HepG2 (cell line): Measurements from ENCODE around the gene MYRIP. TPM values are rescaled to one million over a fixed set of nuclear protein-coding genes. Genes with fewer than 3 reads are reported as not detected.
A peak's percentile ranks its signal among the peaks of the same experiment; 100 is the strongest.

Source experiments
- ATAC-seq: fragments of 200-7000 bp; cut with Tn5 transposase; 3 replicates; pipeline ENCODE4 v1.9.1; 2020; ENCODE audit warnings: mild to moderate bottlenecking, moderate library complexity
- BruUV-seq: library from RNA; stranded (reverse); fragments of 400-500 nt; replicated peaks from 2 replicates; lab custom pipeline; 2021; lab: Mats Ljungman, UMichigan
- CTCF ChIA-PET: fragments of 300-600 bp; formaldehyde crosslinking; extraction: SDS; loops from one replicate; lab custom pipeline; 2021; ENCODE audit warnings: low total read pairs, inconsistent platforms, low intra/inter-chr PET ratio; lab: Yijun Ruan, JAX
- POLR2A ChIA-PET: fragments of 350-600 bp; sonication (Branson Sonifier 250); formaldehyde crosslinking; loops from one replicate; lab custom pipeline; 2020; ENCODE audit warnings: antibody characterized with exemption, inconsistent platforms; lab: Yijun Ruan, JAX
- DNase-seq: peaks from one replicate; pipeline ENCODE4 v3.0.0-alpha.2; 2015; ENCODE audit warnings: low spot score
- FAIRE-seq: peaks from 3 replicates; lab custom pipeline; 2011; peaks lifted over from hg19 to GRCh38; lab: Jason Lieb, UNC
- H2AFZ ChIP-seq: one replicate; pipeline ENCODE4 v1.6.1; 2011; ENCODE audit warnings: low read length, inconsistent platforms
- H3K27ac ChIP-seq: fragments of 300-600 bp; 3 replicates; pipeline ENCODE4 v1.8.0; 2011; ENCODE audit warnings: mixed run types, mild to moderate bottlenecking, mixed read lengths, low read length, inconsistent platforms; ENCODE audit not compliant: insufficient read depth; ENCODE audit errors: extremely low read length
- H3K27me3 ChIP-seq, 2 experiments: fragments of 200-600 bp in 1 of 2; 2 replicates in 1 of 2; 3 replicates in 1 of 2; pipeline versions ENCODE4 v1.6.0 to v1.8.0; 2011; ENCODE audit warnings: low read length in 2 of 2, mild to moderate bottlenecking in 2 of 2, moderate library complexity in 2 of 2, inconsistent platforms in 1 of 2; ENCODE audit not compliant: insufficient read depth in 2 of 2, control insufficient read depth in 1 of 2
- H3K36me3 ChIP-seq, 2 experiments: fragments of 200-600 bp in 1 of 2; replicated peaks in 1 of 2; 2 replicates in 1 of 2; 3 replicates in 1 of 2; pipeline versions ENCODE4 v1.5.1 to v1.8.0; 2011; ENCODE audit warnings: low read length in 2 of 2, inconsistent platforms in 1 of 2; ENCODE audit not compliant: insufficient read depth in 2 of 2, control insufficient read depth in 1 of 2
- H3K4me1 ChIP-seq: 2 replicates; pipeline ENCODE4 v1.5.1; 2012; ENCODE audit warnings: low read length, inconsistent platforms; ENCODE audit not compliant: insufficient read depth
- H3K4me2 ChIP-seq: 2 replicates; pipeline ENCODE4 v1.6.0; 2011; ENCODE audit warnings: low read depth, low read length, inconsistent platforms
- H3K4me3 ChIP-seq, 3 experiments: fragments of 200-600 bp in 1 of 3; sonication (generic), shearing (Covaris generic) in 1 of 3; replicated peaks in 1 of 3; 2 replicates each; pipeline ENCODE4 v1.5.1; 2011 to 2016; ENCODE audit warnings: low read length in 3 of 3, inconsistent platforms in 2 of 3, low read depth in 2 of 3, mild to moderate bottlenecking in 2 of 3, control low read depth in 1 of 3, mixed read lengths in 1 of 3; ENCODE audit not compliant: insufficient read depth in 1 of 3
- H3K79me2 ChIP-seq: one replicate; pipeline ENCODE4 v1.6.1; 2011; ENCODE audit warnings: low read length, inconsistent platforms; ENCODE audit not compliant: insufficient read depth
- H3K9ac ChIP-seq: 2 replicates; pipeline ENCODE4 v1.6.0; 2011; ENCODE audit warnings: mild to moderate bottlenecking, low read depth, low read length, inconsistent platforms; ENCODE audit not compliant: insufficient read depth
- H3K9me3 ChIP-seq: 2 replicates; pipeline ENCODE4 v1.5.1; 2012; ENCODE audit warnings: mild to moderate bottlenecking, low read length
- H4K20me1 ChIP-seq: 2 replicates; pipeline ENCODE4 v1.6.0; 2011; ENCODE audit warnings: inconsistent platforms, mild to moderate bottlenecking, low read length, moderate library complexity; ENCODE audit not compliant: insufficient read depth
- ATAD3A ChIP-seq: sonication (generic); formaldehyde crosslinking; IDR thresholded peaks from 2 replicates; pipeline ENCODE4 v1.4.0; 2020; ENCODE audit warnings: missing genetic modification reagents
- ATM ChIP-seq: fragments of 450-650 bp; IDR thresholded peaks from 2 replicates; pipeline ENCODE4 v1.7.1; 2017; ENCODE audit warnings: mild to moderate bottlenecking, borderline replicate concordance
- ATRX ChIP-seq: sonication (generic); formaldehyde crosslinking; IDR thresholded peaks from 2 replicates; pipeline ENCODE4 v1.4.0; 2020; ENCODE audit warnings: missing genetic modification reagents, borderline replicate concordance
- CREB1 ChIP-seq, 2 experiments: fragments of 450-650 bp in 1 of 2; IDR thresholded peaks; 2 replicates each; pipeline ENCODE4 v1.6.1; 2016 to 2017; ENCODE audit warnings: control low read depth in 1 of 2, mild to moderate bottlenecking in 1 of 2, missing compliant biosample characterization in 1 of 2, missing genetic modification characterization in 1 of 2
- ETV6 ChIP-seq: sonication (generic); formaldehyde crosslinking; conservative IDR thresholded peaks from 2 replicates; pipeline ENCODE4 v1.4.0; 2020; ENCODE audit warnings: missing genetic modification reagents
- EZH2 ChIP-seq: conservative IDR thresholded peaks from 2 replicates; pipeline ENCODE4 v1.6.1; 2012; ENCODE audit warnings: mild to moderate bottlenecking, low read depth, low read length, moderate library complexity
- FOXJ3 ChIP-seq: sonication (generic); formaldehyde crosslinking; IDR thresholded peaks from 2 replicates; pipeline ENCODE4 v1.4.0; 2020; ENCODE audit warnings: missing genetic modification reagents, mild to moderate bottlenecking, borderline replicate concordance
- HNRNPLL ChIP-seq: fragments of 200-400 bp; formaldehyde crosslinking; IDR thresholded peaks from 2 replicates; pipeline ENCODE4 v1.6.1; 2017; ENCODE audit warnings: mild to moderate bottlenecking, low read depth, low read length; ENCODE audit not compliant: poor library complexity, severe bottlenecking
- IKZF1 ChIP-seq: fragments of 450-650 bp; IDR thresholded peaks from 2 replicates; pipeline ENCODE4 v1.7.1; 2016
- PAWR ChIP-seq: sonication (generic); formaldehyde crosslinking; IDR thresholded peaks from 2 replicates; pipeline ENCODE4 v1.4.0; 2020; ENCODE audit warnings: missing genetic modification reagents, mild to moderate bottlenecking, borderline replicate concordance
- RORA ChIP-seq: sonication (generic); formaldehyde crosslinking; IDR thresholded peaks from 2 replicates; pipeline ENCODE4 v1.5.0; 2020; ENCODE audit warnings: mild to moderate bottlenecking, missing genetic modification reagents, moderate library complexity
- ZC3H4 ChIP-seq: sonication (generic); formaldehyde crosslinking; IDR thresholded peaks from 2 replicates; pipeline ENCODE4 v1.4.0; 2020; ENCODE audit warnings: missing genetic modification reagents, borderline replicate concordance
- ZNF143 ChIP-seq: sonication (generic); formaldehyde crosslinking; IDR thresholded peaks from 2 replicates; pipeline ENCODE4 v1.4.0; 2020; ENCODE audit warnings: missing genetic modification reagents
- ZNF383 ChIP-seq: sonication (generic); formaldehyde crosslinking; IDR thresholded peaks from 2 replicates; pipeline ENCODE4 v1.4.0; 2020; ENCODE audit warnings: missing genetic modification reagents, mild to moderate bottlenecking, borderline replicate concordance
- ZNF431 ChIP-seq: sonication (generic); formaldehyde crosslinking; IDR thresholded peaks from 2 replicates; pipeline ENCODE4 v1.9.0; 2022; ENCODE audit warnings: missing genetic modification reagents, low read depth, mild to moderate bottlenecking, borderline replicate concordance
- ZNF44 ChIP-seq: sonication (generic); formaldehyde crosslinking; IDR thresholded peaks from 2 replicates; pipeline ENCODE4 v1.5.1; 2020; ENCODE audit warnings: mild to moderate bottlenecking, missing genetic modification reagents
- ZNF550 ChIP-seq: sonication (generic); formaldehyde crosslinking; IDR thresholded peaks from 2 replicates; pipeline ENCODE4 v1.4.0; 2020; ENCODE audit warnings: mild to moderate bottlenecking, missing genetic modification reagents, borderline replicate concordance
- ZNF878 ChIP-seq: sonication (generic); formaldehyde crosslinking; IDR thresholded peaks from 2 replicates; pipeline ENCODE4 v1.8.1; 2023; ENCODE audit warnings: mild to moderate bottlenecking, missing genetic modification reagents, moderate library complexity
- ZNF879 ChIP-seq: sonication (generic); formaldehyde crosslinking; IDR thresholded peaks from 2 replicates; pipeline ENCODE4 v1.8.1; 2023; ENCODE audit warnings: missing genetic modification reagents
- WGBS: methylation state at CpG from one replicate; pipeline ENCODE4 v1.1.6; 2017; ENCODE audit warnings: low lambda C conversion rate; 5-methylcytosine and 5-hydroxymethylcytosine counted together
- in situ Hi-C: cut with HindIII; loops from 2 replicates; pipeline ENCODE4 v1.10.0; 2017; ENCODE audit warnings: low pct_unique_long_range_greater_than_20kb; ENCODE audit not compliant: extremely low pct_ligation_motif_present
- intact Hi-C: fragments of 100-400 bp; cut with micrococcal nuclease; formaldehyde crosslinking; loops from one replicate; pipeline ENCODE4 v1.10.0; 2022; ENCODE audit not compliant: unreplicated experiment
- polyA plus RNA-seq, 8 experiments: library from polyadenylated mRNA; depleted of rRNA in 3 of 8; stranded (reverse) in 7 of 8; unstranded in 1 of 8; fragments of >200 nt; fragmentation: Illumina TruSeq in 4 of 8; extraction: Trizol in 4 of 8; gene quantifications; 2 replicates each; pipeline versions ENCODE4 v1.2.1 to v1.2.3, GENCODE V29; 2011 to 2016; ENCODE audit warnings: low read depth in 4 of 8, missing spikeins in 1 of 8, mixed read lengths in 1 of 8; ENCODE audit not compliant: insufficient read depth in 1 of 8
- total RNA-seq, 5 experiments: library from RNA; depleted of rRNA; stranded (reverse); fragments of >200 nt; fragmentation: Illumina TruSeq; extraction: Trizol; gene quantifications; 2 replicates each; pipeline ENCODE4 v1.2.3, GENCODE V29; 2016; ENCODE audit warnings: low read depth in 1 of 5
- TF ChIP-seq, protein P1 (sequence below): sonication (generic); formaldehyde crosslinking; IDR thresholded peaks from 2 replicates; pipeline ENCODE4 v1.8.0; 2022; ENCODE audit warnings: low read depth, missing genetic modification reagents
- TF ChIP-seq, protein P2 (sequence below): IDR thresholded peaks from 2 replicates; pipeline ENCODE4 v1.6.1; 2016; ENCODE audit warnings: low read depth, borderline replicate concordance

Gene MYRIP
- total and polyA plus RNA-seq, 2 of the 13 experiments (the other 11 are each of a cell fraction or from before 2014, with no cell fraction given): 0.64 to 0.84 TPM

DNA sequence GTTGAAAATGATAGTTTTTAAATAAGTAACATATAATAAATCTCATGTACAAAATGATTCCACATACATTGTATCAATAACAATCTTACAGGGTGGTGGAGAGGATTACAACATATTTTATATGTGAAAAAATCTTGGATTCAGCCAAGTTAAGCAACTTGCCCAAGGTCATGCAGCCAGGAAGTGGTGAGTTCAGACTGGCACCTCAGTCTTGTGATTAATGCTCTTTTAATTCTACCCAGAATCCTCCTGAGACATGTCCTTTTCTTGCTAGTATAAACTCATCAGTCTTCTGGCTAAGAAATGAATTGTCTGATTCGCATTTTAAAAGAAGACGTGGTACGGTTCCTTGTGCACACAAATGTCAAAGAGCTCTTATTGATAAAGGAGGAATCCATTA is 4.5 kb upstream of the MYRIP start:
- ChIA-PET POLR2A (no interaction called here), CTCF (no interaction called here)

DNA sequence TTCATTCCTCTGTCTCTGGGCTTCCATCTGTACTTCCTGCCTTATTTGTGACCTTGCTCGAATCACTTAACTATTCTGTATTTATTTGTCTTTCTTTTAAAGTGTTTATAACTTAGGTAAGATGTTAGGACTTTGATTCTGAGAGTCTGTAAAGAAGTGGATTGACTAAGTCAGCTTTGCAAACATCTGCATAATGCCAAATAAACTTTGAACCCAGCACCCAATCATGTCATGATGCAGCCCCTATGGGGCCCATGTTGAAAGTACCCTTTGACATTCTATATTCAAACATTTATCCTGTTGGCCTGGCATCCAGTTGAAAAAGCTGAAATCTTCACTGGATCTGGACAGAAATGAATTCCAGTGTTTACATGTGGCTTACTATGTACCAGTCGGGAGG is 3.8 kb upstream of the MYRIP start:
- CTCF ChIA-PET: no interaction called here
- WGBS: 0% methylated on average over 2 of the region's 2 CpGs
- Histone ChIP-seq H3K36me3 (no peaks in the 10 kb centered on the region), H2AFZ (peak overlapping the region; percentile 55), H3K79me2 (no peaks in the 10 kb centered on the region), H4K20me1 (no peaks in the 10 kb centered on the region), H3K27me3 (peaks cover 5 to 25% of the 10 kb centered on the region in 2 experiments; a peak in 4 of 5 replicates), H3K4me3 (no peak overlapping the region; a peak in 1 of 6 replicates), H3K4me2 (peak overlapping the region; percentile 53), H3K4me1 (peaks cover 47% of the 10 kb centered on the region), H3K27ac (peak overlapping the region; percentile 73), H3K9ac (no peak overlapping the region), H3K9me3 (no peaks in the 10 kb centered on the region)
- DNase-seq: peak; percentile 51
- POLR2A ChIA-PET: no interaction called here
- ATAC-seq: peak; percentile 54
- intact Hi-C loops (no loop called here), in situ Hi-C loops (no loop called here)
- no peak for FAIRE-seq
- no TSS peak for BruUV-seq
- TF ChIP-seq ZNF878 (CRISPR knock-in tag) (no peak), RORA (CRISPR knock-in tag) (no peak), ATRX (CRISPR knock-in tag) (no peak), FOXJ3 (no peak), ZNF44 (CRISPR knock-in tag) (no peak), ZNF550 (no peak), ZNF431 (CRISPR knock-in tag) (no peak), ZNF143 (CRISPR knock-in tag) (no peak), ATM (no peak), ETV6 (CRISPR knock-in tag) (no peak), PAWR (no peak), ZC3H4 (CRISPR knock-in tag) (no peak), EZH2 (no peak), ZNF383 (CRISPR knock-in tag) (no peak), CREB1 (IDR thresholded peaks at IDR 0.05) (no peak), CREB1 (CRISPR knock-in tag; IDR thresholded peaks at IDR 0.05) (no peak)
- TF ChIP-seq, protein P1, sequence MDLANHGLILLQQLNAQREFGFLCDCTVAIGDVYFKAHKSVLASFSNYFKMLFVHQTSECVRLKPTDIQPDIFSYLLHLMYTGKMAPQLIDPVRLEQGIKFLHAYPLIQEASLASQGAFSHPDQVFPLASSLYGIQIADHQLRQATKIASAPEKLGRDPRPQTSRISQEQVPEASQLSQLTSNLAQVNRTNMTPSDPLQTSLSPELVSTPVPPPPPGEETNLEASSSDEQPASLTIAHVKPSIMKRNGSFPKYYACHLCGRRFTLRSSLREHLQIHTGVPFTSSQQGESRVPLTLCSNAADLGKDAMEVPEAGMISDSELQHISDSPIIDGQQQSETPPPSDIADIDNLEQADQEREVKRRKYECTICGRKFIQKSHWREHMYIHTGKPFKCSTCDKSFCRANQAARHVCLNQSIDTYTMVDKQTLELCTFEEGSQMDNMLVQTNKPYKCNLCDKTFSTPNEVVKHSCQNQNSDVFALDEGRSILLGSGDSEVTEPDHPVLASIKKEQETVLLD (CRISPR knock-in tag): no peak
- TF ChIP-seq, protein P2, sequence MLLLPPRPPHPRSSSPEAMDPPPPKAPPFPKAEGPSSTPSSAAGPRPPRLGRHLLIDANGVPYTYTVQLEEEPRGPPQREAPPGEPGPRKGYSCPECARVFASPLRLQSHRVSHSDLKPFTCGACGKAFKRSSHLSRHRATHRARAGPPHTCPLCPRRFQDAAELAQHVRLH (CRISPR knock-in tag): no peak

More for the DNA sequence above, 4.5 kb upstream of the MYRIP start:
- in situ Hi-C loops (no loop called here), intact Hi-C loops (no loop called here)
- Histone ChIP-seq H3K27me3 (peaks cover 4 to 18% of the 10 kb centered on the region in 2 experiments; a peak in 4 of 5 replicates), H3K27ac (peak overlapping the region; percentile 50), H3K36me3 (no peaks in the 10 kb centered on the region), H4K20me1 (no peaks in the 10 kb centered on the region), H2AFZ (no peak overlapping the region), H3K4me3 (no peak overlapping the region; a peak in 1 of 6 replicates), H3K4me2 (peak overlapping the region; percentile 53; the same call in 1 of the 2 replicates), H3K4me1 (peaks cover 41% of the 10 kb centered on the region), H3K79me2 (no peaks in the 10 kb centered on the region), H3K9me3 (no peaks in the 10 kb centered on the region), H3K9ac (no peak overlapping the region)
- FAIRE-seq: no peak
- no TSS peak for BruUV-seq
- DNase-seq: no peak
- ATAC-seq: no peak
- WGBS: 91% methylated on average over 3 of the region's 3 CpGs
- TF ChIP-seq ATAD3A (CRISPR knock-in tag) (no peak), IKZF1 (no peak), HNRNPLL (no peak), ZNF879 (CRISPR knock-in tag) (no peak)
